HepG2 (cell line): ENCODE data around the gene TBCD. TPM values are rescaled to one million over a fixed set of nuclear protein-coding genes. Genes with fewer than 3 reads are reported as not detected.

ENCODE experiments used
- BCLAF1 ChIP-seq: fragments of 450-650 bp; IDR thresholded peaks from 2 replicates; pipeline ENCODE4 v1.6.1; 2017; ENCODE audit warnings: mild to moderate bottlenecking
- CCDC6 ChIP-seq: sonication (generic); formaldehyde crosslinking; IDR thresholded peaks from 2 replicates; pipeline ENCODE4 v1.8.1; 2022; ENCODE audit warnings: mild to moderate bottlenecking, missing genetic modification reagents, moderate library complexity
- CEBPG ChIP-seq: IDR thresholded peaks from 2 replicates; pipeline ENCODE4 v1.6.1; 2016
- CREB1 ChIP-seq, 2 experiments: fragments of 450-650 bp in 1 of 2; IDR thresholded peaks; 2 replicates each; pipeline ENCODE4 v1.6.1; 2016 to 2017; ENCODE audit warnings: control low read depth in 1 of 2, mild to moderate bottlenecking in 1 of 2, missing compliant biosample characterization in 1 of 2, missing genetic modification characterization in 1 of 2
- GATAD2A ChIP-seq: IDR thresholded peaks from 2 replicates; pipeline ENCODE4 v1.6.1; 2016
- GTF2F1 ChIP-seq: fragments of 150-350 bp; IDR thresholded peaks from 2 replicates; pipeline ENCODE4 v1.6.1; 2014; ENCODE audit warnings: low read length
- HOXA7 ChIP-seq: sonication (generic); formaldehyde crosslinking; IDR thresholded peaks from 2 replicates; pipeline ENCODE4 v1.8.1; 2022; ENCODE audit warnings: mild to moderate bottlenecking, missing genetic modification reagents, moderate library complexity
- IKZF4 ChIP-seq: sonication (generic); formaldehyde crosslinking; IDR thresholded peaks from 2 replicates; pipeline ENCODE4 v1.5.1; 2020; ENCODE audit warnings: borderline replicate concordance, mild to moderate bottlenecking, low read depth, missing genetic modification reagents; ENCODE audit errors: not compliant biosample characterization
- KAT8 ChIP-seq: IDR thresholded peaks from 2 replicates; pipeline ENCODE4 v1.6.1; 2016; ENCODE audit warnings: missing genetic modification reagents, missing compliant biosample characterization
- MEF2D ChIP-seq: sonication (generic); formaldehyde crosslinking; IDR thresholded peaks from 2 replicates; pipeline ENCODE4 v1.5.1; 2020; ENCODE audit warnings: mild to moderate bottlenecking, missing genetic modification reagents
- MLX ChIP-seq: IDR thresholded peaks from 2 replicates; pipeline ENCODE4 v1.6.1; 2016
- POLR2AphosphoS5 ChIP-seq: IDR thresholded peaks from 2 replicates; pipeline ENCODE4 v1.6.1; 2012; ENCODE audit warnings: low read depth, low read length
- REL ChIP-seq: sonication (generic); formaldehyde crosslinking; conservative IDR thresholded peaks from 2 replicates; pipeline ENCODE4 v1.8.0; 2022; ENCODE audit warnings: mild to moderate bottlenecking, missing genetic modification reagents, moderate library complexity
- YEATS2 ChIP-seq: sonication (generic); formaldehyde crosslinking; IDR thresholded peaks from 2 replicates; pipeline ENCODE4 v1.4.0; 2020; ENCODE audit warnings: missing genetic modification reagents, borderline replicate concordance
- YEATS4 ChIP-seq: sonication (generic); formaldehyde crosslinking; IDR thresholded peaks from 2 replicates; pipeline ENCODE4 v1.4.0; 2020; ENCODE audit warnings: missing genetic modification reagents, borderline replicate concordance
- ZBTB14 ChIP-seq: sonication (generic); formaldehyde crosslinking; IDR thresholded peaks from 2 replicates; pipeline ENCODE4 v1.4.0; 2020; ENCODE audit warnings: missing genetic modification reagents
- ZBTB20 ChIP-seq: sonication (generic); formaldehyde crosslinking; IDR thresholded peaks from 2 replicates; pipeline ENCODE4 v1.8.1; 2023; ENCODE audit warnings: missing genetic modification reagents, low read depth, mild to moderate bottlenecking, borderline replicate concordance
- ZFP36L2 ChIP-seq: sonication (generic); formaldehyde crosslinking; IDR thresholded peaks from 2 replicates; pipeline ENCODE4 v1.4.0; 2020; ENCODE audit warnings: missing genetic modification reagents
- ZNF317 ChIP-seq: sonication (generic); formaldehyde crosslinking; IDR thresholded peaks from 2 replicates; pipeline ENCODE4 v1.5.0; 2020; ENCODE audit warnings: mild to moderate bottlenecking, missing genetic modification reagents
- ZNF33A ChIP-seq: sonication (generic); formaldehyde crosslinking; IDR thresholded peaks from 2 replicates; pipeline ENCODE4 v1.5.1; 2020; ENCODE audit warnings: missing genetic modification reagents, mild to moderate bottlenecking, moderate library complexity, borderline replicate concordance
- ZNF577 ChIP-seq: sonication (generic); formaldehyde crosslinking; IDR thresholded peaks from 2 replicates; pipeline ENCODE4 v1.4.0; 2020; ENCODE audit warnings: mild to moderate bottlenecking, low read depth, missing genetic modification reagents, borderline replicate concordance
- ZNF580 ChIP-seq: IDR thresholded peaks from 2 replicates; pipeline ENCODE4 v1.6.1; 2016; ENCODE audit warnings: low read depth, borderline replicate concordance
- ZNF710 ChIP-seq: sonication (generic); formaldehyde crosslinking; IDR thresholded peaks from 2 replicates; pipeline ENCODE4 v1.5.0; 2020; ENCODE audit warnings: mild to moderate bottlenecking, missing genetic modification reagents, borderline replicate concordance
- polyA plus RNA-seq, 8 experiments: library from polyadenylated mRNA; depleted of rRNA in 3 of 8; stranded (reverse) in 7 of 8; unstranded in 1 of 8; fragments of >200 nt; fragmentation: Illumina TruSeq in 4 of 8; extraction: Trizol in 4 of 8; gene quantifications; 2 replicates each; pipeline versions ENCODE4 v1.2.1 to v1.2.3, GENCODE V29; 2011 to 2016; ENCODE audit warnings: low read depth in 4 of 8, missing spikeins in 1 of 8, mixed read lengths in 1 of 8; ENCODE audit not compliant: insufficient read depth in 1 of 8
- total RNA-seq, 5 experiments: library from RNA; depleted of rRNA; stranded (reverse); fragments of >200 nt; fragmentation: Illumina TruSeq; extraction: Trizol; gene quantifications; 2 replicates each; pipeline ENCODE4 v1.2.3, GENCODE V29; 2016; ENCODE audit warnings: low read depth in 1 of 5

TBCD gene
- total and polyA plus RNA-seq, 2 of the 13 experiments (the other 11 are each of a cell fraction or from before 2014, with no cell fraction given): 33.9 to 54.8 TPM

GRCh38 chr17:82767041-82767754 is 15.3 kb downstream of the TBCD start (continued):
- TF ChIP-seq MEF2D: no peak
- no peak for TF ChIP-seq CREB1 (IDR thresholded peaks at IDR 0.05)
- TF ChIP-seq CREB1 (CRISPR knock-in tag; IDR thresholded peaks at IDR 0.05): no peak
- no peak for TF ChIP-seq IKZF4 (CRISPR knock-in tag)
- TF ChIP-seq ZFP36L2: no peak
- TF ChIP-seq GTF2F1: no peak
- TF ChIP-seq ZNF577 (CRISPR knock-in tag): no peak
- TF ChIP-seq CEBPG (CRISPR knock-in tag): no peak
- no peak for TF ChIP-seq POLR2AphosphoS5
- TF ChIP-seq ZNF317 (CRISPR knock-in tag): 0 out of 2 replicates have a peak, but pooled peaks have one; percentile 50
- TF ChIP-seq ZBTB14: 0 out of 2 replicates have a peak, but pooled peaks have one; percentile 20
- TF ChIP-seq GATAD2A: no peak
- no peak for TF ChIP-seq YEATS2 (CRISPR knock-in tag)
- no peak for TF ChIP-seq ZBTB20
- no peak for TF ChIP-seq ZNF710 (CRISPR knock-in tag)
- TF ChIP-seq MLX (CRISPR knock-in tag): no peak
- TF ChIP-seq HOXA7: no peak
- TF ChIP-seq BCLAF1: no peak
- peak; percentile 16; the same call in 1 of the 2 replicates for TF ChIP-seq YEATS4 (CRISPR knock-in tag)
- TF ChIP-seq REL: no peak
- no peak for TF ChIP-seq ZNF33A (CRISPR knock-in tag)
- no peak for TF ChIP-seq CCDC6 (CRISPR knock-in tag)
- no peak for TF ChIP-seq ZNF580 (CRISPR knock-in tag)
- no peak for TF ChIP-seq KAT8
